H9 (cell line): ENCODE results near the gene MRPL54. TPM values are rescaled to one million over a fixed set of nuclear protein-coding genes. Genes with fewer than 3 reads are reported as not detected.

Source experiments
- DNase-seq: peaks from one replicate; pipeline ENCODE4 v3.0.0-alpha.2; 2017
- H2AFZ ChIP-seq: one replicate; pipeline ENCODE4 v1.6.1; 2013; ENCODE audit warnings: mild to moderate bottlenecking, low read length, control low read depth, moderate library complexity
- H2AK5ac ChIP-seq: 2 replicates; pipeline ENCODE4 v1.6.1; 2013; ENCODE audit warnings: low read length, control low read depth, mixed read lengths; ENCODE audit not compliant: insufficient read length
- H2BK120ac ChIP-seq: one replicate; pipeline ENCODE4 v1.6.1; 2013; ENCODE audit warnings: low read depth, mild to moderate bottlenecking, low read length, control low read depth, inconsistent platforms; ENCODE audit not compliant: poor library complexity, severe bottlenecking
- H2BK12ac ChIP-seq: 2 replicates; pipeline ENCODE4 v1.6.1; 2013; ENCODE audit warnings: low read length, control low read depth, mixed read lengths, low read depth; ENCODE audit not compliant: insufficient read length
- H2BK15ac ChIP-seq: 2 replicates; pipeline ENCODE4 v1.6.1; 2013; ENCODE audit warnings: low read depth, low read length, control low read depth
- H2BK20ac ChIP-seq: one replicate; pipeline ENCODE4 v1.6.1; 2013; ENCODE audit warnings: low read depth, mild to moderate bottlenecking, low read length, control low read depth, inconsistent platforms; ENCODE audit not compliant: poor library complexity, severe bottlenecking
- H2BK5ac ChIP-seq: 2 replicates; pipeline ENCODE4 v1.6.1; 2013; ENCODE audit warnings: low read length, control low read depth, mixed read lengths; ENCODE audit not compliant: insufficient read length
- H3K14ac ChIP-seq: 2 replicates; pipeline ENCODE4 v1.6.1; 2013; ENCODE audit warnings: low read length, control low read depth; ENCODE audit not compliant: insufficient read depth
- H3K18ac ChIP-seq: 2 replicates; pipeline ENCODE4 v1.6.1; 2013; ENCODE audit warnings: low read depth, mild to moderate bottlenecking, mixed read lengths, low read length, control low read depth; ENCODE audit not compliant: insufficient read length
- H3K23ac ChIP-seq: 2 replicates; pipeline ENCODE4 v1.6.1; 2013; ENCODE audit warnings: low read length, control low read depth, mixed read lengths, low read depth; ENCODE audit not compliant: insufficient read length
- H3K23me2 ChIP-seq: 2 replicates; pipeline ENCODE4 v1.6.1; 2013; ENCODE audit warnings: low read depth, mild to moderate bottlenecking, mixed read lengths, low read length, control low read depth; ENCODE audit not compliant: insufficient read length, poor library complexity, severe bottlenecking
- H3K27ac ChIP-seq: 2 replicates; pipeline ENCODE4 v1.5.1; 2013; ENCODE audit warnings: low read length, control low read depth, mixed read lengths, low read depth; ENCODE audit not compliant: insufficient read length
- H3K27me3 ChIP-seq: 2 replicates; pipeline ENCODE4 v1.6.1; 2013; ENCODE audit warnings: low read length, control low read depth, inconsistent platforms; ENCODE audit not compliant: insufficient read depth
- H3K4ac ChIP-seq: 2 replicates; pipeline ENCODE4 v1.6.1; 2013; ENCODE audit warnings: low read depth, mild to moderate bottlenecking, control low read depth, inconsistent platforms, low read length, moderate library complexity
- H3K4me1 ChIP-seq: 2 replicates; pipeline ENCODE4 v1.6.1; 2013; ENCODE audit warnings: low read length, control low read depth, inconsistent platforms; ENCODE audit not compliant: insufficient read depth
- H3K4me2 ChIP-seq: 2 replicates; pipeline ENCODE4 v1.6.1; 2013; ENCODE audit warnings: low read length, control low read depth, mixed read lengths; ENCODE audit not compliant: insufficient read length, insufficient read depth
- H3K56ac ChIP-seq: 2 replicates; pipeline ENCODE4 v1.6.1; 2013; ENCODE audit warnings: low read depth, mild to moderate bottlenecking, mixed read lengths, low read length, control low read depth; ENCODE audit not compliant: insufficient read length
- H3K79me1 ChIP-seq: 2 replicates; pipeline ENCODE4 v1.6.1; 2013; ENCODE audit warnings: low read depth, mild to moderate bottlenecking, moderate library complexity, low read length, control low read depth, inconsistent platforms; ENCODE audit not compliant: insufficient read depth, poor library complexity, severe bottlenecking
- H3K79me2 ChIP-seq: 2 replicates; pipeline ENCODE4 v1.6.1; 2013; ENCODE audit warnings: low read length, control low read depth, inconsistent platforms; ENCODE audit not compliant: insufficient read depth
- H3K9ac ChIP-seq: 2 replicates; pipeline ENCODE4 v1.6.1; 2013; ENCODE audit warnings: low read length, control low read depth, mixed read lengths; ENCODE audit not compliant: insufficient read length; ENCODE audit errors: extremely low read depth
- H3K9me3 ChIP-seq: one replicate; pipeline ENCODE4 v1.6.1; 2013; ENCODE audit warnings: low read depth, low read length, inconsistent platforms; ENCODE audit not compliant: control insufficient read depth
- H3T11ph ChIP-seq: one replicate; pipeline ENCODE4 v1.6.1; 2013; ENCODE audit warnings: mild to moderate bottlenecking, low read length, control low read depth, inconsistent platforms
- H4K20me1 ChIP-seq: one replicate; pipeline ENCODE4 v1.6.1; 2013; ENCODE audit not compliant: control insufficient read depth, insufficient read length, insufficient read depth
- H4K5ac ChIP-seq: 2 replicates; pipeline ENCODE4 v1.6.1; 2013; ENCODE audit warnings: low read depth, mild to moderate bottlenecking, mixed read lengths, low read length, control low read depth; ENCODE audit not compliant: insufficient read length
- H4K8ac ChIP-seq: replicated peaks from 2 replicates; pipeline ENCODE4 v1.6.1; 2013; ENCODE audit warnings: low read length, control low read depth, mixed read lengths, low read depth; ENCODE audit not compliant: insufficient read length
- H4K91ac ChIP-seq: 2 replicates; pipeline ENCODE4 v1.6.1; 2013; ENCODE audit warnings: low read depth, mild to moderate bottlenecking, moderate library complexity, mixed read lengths, low read length, control low read depth; ENCODE audit not compliant: insufficient read length
- H3K27ac Mint-ChIP-seq, 3 experiments: 2 replicates in 2 of 3; 3 replicates in 1 of 3; pipeline ENCODE4 v1.8.0; 2020 to 2021; ENCODE audit warnings: mixed read lengths in 3 of 3, mild to moderate bottlenecking in 1 of 3, moderate library complexity in 1 of 3
- H3K27me3 Mint-ChIP-seq: 2 replicates; pipeline ENCODE4 v1.8.0; 2021; ENCODE audit warnings: low read depth, mild to moderate bottlenecking, moderate library complexity, mixed read lengths
- H3K36me3 Mint-ChIP-seq, 3 experiments: 2 replicates in 2 of 3; 3 replicates in 1 of 3; pipeline ENCODE4 v1.8.0; 2020 to 2021; ENCODE audit warnings: low read depth in 3 of 3, mixed read lengths in 3 of 3; ENCODE audit not compliant: insufficient read depth in 1 of 3
- H3K4me1 Mint-ChIP-seq, 2 experiments: 2 replicates each; pipeline ENCODE4 v1.8.0; 2020; ENCODE audit warnings: mixed read lengths in 2 of 2
- H3K4me3 Mint-ChIP-seq, 2 experiments: 2 replicates in 1 of 2; 3 replicates in 1 of 2; pipeline ENCODE4 v1.8.0; 2020 to 2021; ENCODE audit warnings: mild to moderate bottlenecking in 2 of 2, mixed read lengths in 2 of 2, moderate library complexity in 1 of 2
- H3K9me3 Mint-ChIP-seq, 2 experiments: 2 replicates in 1 of 2; 3 replicates in 1 of 2; pipeline ENCODE4 v1.8.0; 2020; ENCODE audit warnings: mild to moderate bottlenecking in 2 of 2, mixed read lengths in 2 of 2, moderate library complexity in 1 of 2
- WGBS: extraction: QIAGEN DNeasy Blood & Tissue Kit; methylation state at CpG from one replicate; pipeline ENCODE4 v1.1.7; 2013; ENCODE audit warnings: missing lambda C conversion rate, low lambda C conversion rate, mixed read lengths; ENCODE audit not compliant: insufficient read length; ENCODE audit errors: extremely low coverage; 5-methylcytosine and 5-hydroxymethylcytosine counted together
- total RNA-seq: library from RNA; stranded (reverse); gene quantifications from 2 replicates; pipeline ENCODE4 v1.2.1, GENCODE V29; 2021
- TF ChIP-seq, protein P1 (sequence below): fragments of 200-600 bp; sonication (generic); conservative IDR thresholded peaks from 3 replicates; pipeline ENCODE4 v1.8.0; 2021; ENCODE audit warnings: antibody characterized with exemption, mild to moderate bottlenecking

MRPL54 gene
- total RNA-seq, 1 experiment from 2014 or later = 60.0 TPM

DNA sequence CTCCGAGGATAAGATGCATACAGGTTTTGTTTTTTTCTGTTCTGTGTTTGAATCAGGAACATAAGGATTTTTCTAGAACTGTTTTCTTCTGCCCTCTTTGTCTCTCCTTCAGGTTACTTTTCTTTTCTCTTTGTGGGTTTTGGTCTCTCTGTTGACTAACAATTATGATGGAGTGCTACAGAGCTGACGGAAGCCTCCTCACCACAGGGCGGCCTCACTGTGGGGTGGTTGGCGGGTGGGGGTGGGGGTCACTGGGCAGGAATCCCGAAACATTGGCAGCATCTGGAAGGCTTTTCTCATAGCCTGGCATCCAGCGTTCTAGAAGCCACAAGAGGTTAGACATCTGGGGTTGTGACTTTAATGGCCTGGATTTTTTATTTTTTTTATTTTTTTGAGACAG is 35.7 kb downstream of the MRPL54 start:
- no peak overlapping the region for H2AK5ac ChIP-seq
- H2BK5ac ChIP-seq = no peak overlapping the region
- H2BK12ac ChIP-seq = no peak overlapping the region
- no peak overlapping the region for H2BK20ac ChIP-seq
- H3K79me1 ChIP-seq = no peaks in the 10 kb centered on the region
- peaks cover 7% of the 10 kb centered on the region for H3K23me2 ChIP-seq
- no peak overlapping the region for H3K4ac ChIP-seq
- WGBS = no CpG with 5 or more reads among the region's 6 CpGs
- H3K27me3 ChIP-seq = no peaks in the 10 kb centered on the region
- H4K91ac ChIP-seq = no peak overlapping the region
- no peak overlapping the region for H2AFZ ChIP-seq
- H4K20me1 ChIP-seq = no peaks in the 10 kb centered on the region
- H3K9me3 ChIP-seq = no peaks in the 10 kb centered on the region
- H3K27me3 Mint-ChIP-seq = peaks cover 58% of the 10 kb centered on the region
- no peak overlapping the region for H3T11ph ChIP-seq
- H3K4me2 ChIP-seq = no peak overlapping the region
- no peak overlapping the region for H2BK15ac ChIP-seq
- H3K4me1 Mint-ChIP-seq = peaks cover 0 to 12% of the 10 kb centered on the region in 2 experiments; a peak in 2 of 4 replicates
- H3K36me3 Mint-ChIP-seq = no peaks in the 10 kb centered on the region; a peak in 1 of 7 replicates
- no peak overlapping the region for H4K8ac ChIP-seq
- no peaks in the 10 kb centered on the region for H3K4me1 ChIP-seq
- H3K27ac Mint-ChIP-seq = no peak overlapping the region
- no peaks in the 10 kb centered on the region for H3K79me2 ChIP-seq
- no peak overlapping the region for H2BK120ac ChIP-seq
- H3K14ac ChIP-seq = no peak overlapping the region
- no peak overlapping the region for H3K9ac ChIP-seq
- TF ChIP-seq, protein P1, sequence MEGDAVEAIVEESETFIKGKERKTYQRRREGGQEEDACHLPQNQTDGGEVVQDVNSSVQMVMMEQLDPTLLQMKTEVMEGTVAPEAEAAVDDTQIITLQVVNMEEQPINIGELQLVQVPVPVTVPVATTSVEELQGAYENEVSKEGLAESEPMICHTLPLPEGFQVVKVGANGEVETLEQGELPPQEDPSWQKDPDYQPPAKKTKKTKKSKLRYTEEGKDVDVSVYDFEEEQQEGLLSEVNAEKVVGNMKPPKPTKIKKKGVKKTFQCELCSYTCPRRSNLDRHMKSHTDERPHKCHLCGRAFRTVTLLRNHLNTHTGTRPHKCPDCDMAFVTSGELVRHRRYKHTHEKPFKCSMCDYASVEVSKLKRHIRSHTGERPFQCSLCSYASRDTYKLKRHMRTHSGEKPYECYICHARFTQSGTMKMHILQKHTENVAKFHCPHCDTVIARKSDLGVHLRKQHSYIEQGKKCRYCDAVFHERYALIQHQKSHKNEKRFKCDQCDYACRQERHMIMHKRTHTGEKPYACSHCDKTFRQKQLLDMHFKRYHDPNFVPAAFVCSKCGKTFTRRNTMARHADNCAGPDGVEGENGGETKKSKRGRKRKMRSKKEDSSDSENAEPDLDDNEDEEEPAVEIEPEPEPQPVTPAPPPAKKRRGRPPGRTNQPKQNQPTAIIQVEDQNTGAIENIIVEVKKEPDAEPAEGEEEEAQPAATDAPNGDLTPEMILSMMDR = no peak
- H3K56ac ChIP-seq = no peak overlapping the region
- H3K27ac ChIP-seq = no peak overlapping the region
- H3K9me3 Mint-ChIP-seq = peaks cover 7 to 13% of the 10 kb centered on the region in 2 experiments
- no peak overlapping the region; a peak in 1 of 5 replicates for H3K4me3 Mint-ChIP-seq
- H4K5ac ChIP-seq = no peak overlapping the region
- no peak overlapping the region for H3K18ac ChIP-seq
- no peak for DNase-seq
- no peak overlapping the region for H3K23ac ChIP-seq
